Measurements from ENCODE around the gene MAGI3.
"Not testable (repeated sequence)": the region's sequence is repeated elsewhere in the genome, so short reads cannot be mapped to it uniquely, and the experiment has no call there.

MAGI3 gene

GRCh38 chr1:113579256-113580018 lies 189.1 kb downstream of the MAGI3 start:
- DNase-seq = no peak
- TF ChIP-seq GATA1 (IDR thresholded peaks at IDR 0.05; ENCODE audit: low read depth, low read length) (no peak), POLR2A (IDR thresholded peaks at IDR 0.05; ENCODE audit: low read length) (no peak)

GRCh38 chr1:113581323-113581722 lies 191.0 kb downstream of the MAGI3 start:
- no peak for DNase-seq
- TF ChIP-seq POLR2A (IDR thresholded peaks at IDR 0.05; ENCODE audit: low read length) = no peak
- no peak for TF ChIP-seq GATA1 (IDR thresholded peaks at IDR 0.05; ENCODE audit: low read depth, low read length)

- TF ChIP-seq GATA1 (IDR thresholded peaks at IDR 0.05; ENCODE audit: low read depth, low read length) = no peak
- TF ChIP-seq POLR2A (IDR thresholded peaks at IDR 0.05; ENCODE audit: low read length) = no peak
- DNase-seq = no peak
Observed at GRCh38 chr1:113582084-113582483, 191.8 kb downstream of the MAGI3 start.

DNA sequence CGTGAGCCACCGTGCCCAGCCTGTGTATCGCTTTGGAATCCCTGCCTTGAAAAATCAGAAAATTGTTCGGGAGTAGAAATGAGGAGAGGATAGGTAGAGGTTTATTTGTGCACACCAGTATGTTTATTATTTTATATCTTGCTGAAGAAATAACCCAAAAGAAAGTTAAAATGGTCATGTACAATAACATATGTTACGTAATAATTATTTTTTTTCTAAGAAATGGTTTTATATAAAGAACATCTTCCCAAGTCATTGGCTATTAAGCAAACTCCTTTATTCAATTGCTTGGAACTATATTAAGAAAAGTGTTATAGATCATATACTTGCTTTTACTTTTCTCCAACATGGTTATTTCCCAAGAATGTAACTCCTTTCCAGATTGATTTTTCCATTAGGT lies 197.2 kb downstream of the MAGI3 start:
- TF ChIP-seq POLR2A (IDR thresholded peaks at IDR 0.05; ENCODE audit: low read length) (no peak), GATA1 (IDR thresholded peaks at IDR 0.05; ENCODE audit: low read depth, low read length) (no peak)
- DNase-seq = no peak

DNA sequence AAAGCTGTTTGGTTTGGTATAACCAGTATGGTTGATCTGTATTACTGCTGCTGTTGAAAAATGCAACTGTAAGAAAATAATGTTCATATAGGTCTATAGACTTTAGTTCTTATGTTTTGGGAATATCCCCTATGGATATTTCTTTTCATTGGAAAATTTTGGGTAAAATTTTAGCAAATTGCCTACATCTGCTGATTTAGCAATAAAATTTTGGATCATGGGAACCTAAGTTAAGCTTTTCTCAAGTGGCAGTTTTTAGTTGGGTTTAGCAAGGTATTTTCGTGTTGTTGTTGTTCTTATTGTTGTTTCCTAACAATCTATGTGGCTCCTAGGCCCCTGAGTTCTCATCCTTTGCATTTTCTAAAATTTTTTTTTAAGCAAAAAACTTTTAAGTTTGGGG lies 201.9 kb downstream of the MAGI3 start:
- TF ChIP-seq POLR2A (IDR thresholded peaks at IDR 0.05; ENCODE audit: low read length) (no peak), GATA1 (IDR thresholded peaks at IDR 0.05; ENCODE audit: low read depth, low read length) (no peak)
- no peak for DNase-seq

DNA sequence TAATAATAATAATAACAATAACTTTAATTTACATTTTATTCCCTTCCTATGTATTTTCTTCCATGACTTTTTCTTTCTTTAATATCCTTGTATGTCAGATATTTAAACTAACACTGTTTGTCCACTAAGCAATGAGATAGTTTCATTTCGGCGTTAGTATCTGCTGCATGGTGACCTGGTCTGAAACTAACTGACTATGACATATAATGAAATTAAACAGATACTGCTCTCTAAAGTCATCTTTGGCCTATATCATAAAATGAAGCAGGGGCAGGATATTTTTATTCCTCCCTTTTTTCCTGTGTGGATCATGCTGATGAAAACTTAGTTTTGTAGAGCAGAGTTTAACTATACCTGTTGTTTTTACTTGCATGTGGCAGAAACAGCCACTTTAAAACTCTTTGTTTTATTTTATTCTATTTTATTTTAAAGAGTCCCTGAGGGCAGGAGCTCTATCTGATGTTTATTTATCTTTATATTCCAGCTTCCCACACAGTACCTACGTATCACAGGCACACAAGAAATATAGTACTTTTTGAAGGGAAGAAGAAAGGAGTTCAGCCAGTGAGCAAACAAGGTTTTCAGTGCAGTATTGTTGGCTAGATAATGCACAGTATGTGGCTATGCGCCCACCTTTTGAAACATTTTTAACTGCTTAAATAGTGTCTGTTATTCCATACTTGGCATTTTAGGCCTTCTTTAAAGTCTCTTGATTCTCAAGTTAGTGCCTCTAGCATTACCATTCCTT lies 203.4 kb downstream of the MAGI3 start:
- no peak for DNase-seq
- TF ChIP-seq GATA1 (IDR thresholded peaks at IDR 0.05; ENCODE audit: low read depth, low read length) (no peak), POLR2A (IDR thresholded peaks at IDR 0.05; ENCODE audit: low read length) (no peak)

DNA sequence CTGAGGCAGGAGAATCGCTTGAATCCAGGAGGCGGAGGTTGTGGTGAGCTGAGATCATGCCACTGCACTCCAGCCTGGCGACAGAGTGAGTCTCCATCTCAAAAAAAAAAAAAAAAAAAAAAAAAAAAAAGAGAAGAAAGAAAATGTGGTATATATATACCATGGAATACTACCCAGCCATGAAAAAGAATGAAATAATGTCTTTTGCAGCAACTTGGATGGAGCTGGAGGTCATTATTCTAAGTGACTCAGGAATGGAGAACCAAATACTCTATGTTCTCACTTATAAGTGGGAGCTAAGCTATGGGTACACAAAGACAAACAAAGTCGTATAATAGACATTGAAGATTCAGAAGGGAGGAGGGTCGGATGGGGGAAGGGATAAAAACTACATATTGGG lies 214.2 kb downstream of the MAGI3 start:
- not testable (repeated sequence) for DNase-seq

GRCh38 chr1:113605146-113605545 lies 214.8 kb downstream of the MAGI3 start:
- TF ChIP-seq GATA1 (IDR thresholded peaks at IDR 0.05; ENCODE audit: low read depth, low read length) (no peak), POLR2A (IDR thresholded peaks at IDR 0.05; ENCODE audit: low read length) (no peak)
- DNase-seq = no peak

- DNase-seq = no peak
- TF ChIP-seq POLR2A (IDR thresholded peaks at IDR 0.05; ENCODE audit: low read length) (no peak), GATA1 (IDR thresholded peaks at IDR 0.05; ENCODE audit: low read depth, low read length) (no peak)
Observed at GRCh38 chr1:113608399-113608798, 218.1 kb downstream of the MAGI3 start.

- DNase-seq = no peak
- TF ChIP-seq GATA1 (IDR thresholded peaks at IDR 0.05; ENCODE audit: low read depth, low read length) (no peak), POLR2A (IDR thresholded peaks at IDR 0.05; ENCODE audit: low read length) (no peak)
Observed at GRCh38 chr1:113610372-113610771, 220.1 kb downstream of the MAGI3 start.

DNA sequence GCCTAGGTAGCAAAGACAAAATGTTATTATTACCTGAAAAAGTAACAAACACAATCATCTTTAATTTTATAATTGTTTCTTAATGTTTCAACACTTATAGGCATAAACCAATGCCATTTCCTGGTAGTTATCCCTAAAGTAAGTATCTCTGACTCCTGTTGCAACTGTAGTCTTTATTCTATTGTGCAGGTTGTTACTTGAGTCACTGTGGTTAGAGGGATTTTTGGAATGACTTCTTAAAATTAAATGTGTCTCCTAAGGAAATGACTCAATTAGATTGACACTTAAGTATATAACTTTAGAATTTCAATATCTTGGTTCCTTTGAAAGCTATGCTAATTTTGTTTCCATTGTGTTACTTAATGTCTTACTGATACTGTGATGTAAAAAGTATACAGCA lies 225.1 kb downstream of the MAGI3 start:
- TF ChIP-seq GATA1 (IDR thresholded peaks at IDR 0.05; ENCODE audit: low read depth, low read length) (no peak), POLR2A (IDR thresholded peaks at IDR 0.05; ENCODE audit: low read length) (no peak)
- DNase-seq = no peak

DNA sequence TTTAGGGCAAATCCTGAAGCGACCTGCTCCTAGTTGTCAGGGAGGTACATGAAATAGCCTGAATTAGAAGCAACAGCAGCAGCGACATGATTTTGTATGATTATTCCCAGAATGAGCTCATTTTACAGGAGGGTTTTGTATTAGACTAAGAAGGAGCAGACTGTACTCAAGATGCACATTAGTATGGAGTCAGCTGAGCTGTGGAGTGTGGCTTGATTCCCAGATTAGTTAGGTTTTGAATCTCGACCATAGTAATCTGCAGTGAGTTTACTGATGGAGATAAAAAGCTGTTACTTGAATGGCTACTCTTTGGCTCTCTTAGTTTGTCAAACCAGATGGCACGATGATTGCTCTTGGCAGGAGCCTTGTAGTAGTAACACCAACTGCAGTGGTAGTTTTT lies 225.8 kb downstream of the MAGI3 start:
- DNase-seq = no peak
- TF ChIP-seq GATA1 (IDR thresholded peaks at IDR 0.05; ENCODE audit: low read depth, low read length) (no peak), POLR2A (IDR thresholded peaks at IDR 0.05; ENCODE audit: low read length) (no peak)

DNA sequence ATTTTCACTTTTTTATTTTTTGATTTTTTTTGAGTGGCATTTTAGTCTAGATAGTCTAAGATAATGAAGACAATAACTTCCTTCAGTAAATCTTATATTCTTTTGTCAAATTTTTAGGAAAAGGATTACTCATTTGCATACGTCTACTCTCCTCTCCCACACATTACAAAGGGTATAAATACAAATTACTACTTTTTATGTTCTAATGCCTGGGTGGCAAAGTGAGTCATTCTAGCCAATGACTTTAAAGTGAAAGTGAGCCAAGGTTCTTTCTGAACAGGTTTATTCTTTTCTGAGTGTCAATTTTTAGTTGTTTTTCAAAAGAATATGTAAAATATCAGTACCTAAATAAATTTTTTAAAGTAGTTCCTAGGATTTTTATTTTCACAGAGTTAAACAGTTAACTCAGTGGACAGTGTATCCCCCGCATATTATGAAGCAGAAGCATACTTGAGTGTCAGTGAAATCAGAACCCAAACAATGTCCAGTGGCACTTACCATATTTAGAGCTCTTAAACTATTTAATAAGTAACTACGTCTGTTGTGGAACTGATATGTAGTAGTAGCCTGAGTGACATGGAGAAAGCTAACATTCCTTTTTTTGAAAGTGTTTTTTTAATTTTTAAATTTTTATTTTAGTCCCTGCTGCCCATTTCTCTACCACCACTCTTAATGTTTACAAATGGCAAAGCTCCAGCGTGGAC lies 227.3 kb downstream of the MAGI3 start:
- TF ChIP-seq POLR2A (IDR thresholded peaks at IDR 0.05; ENCODE audit: low read length) = no peak
- TF ChIP-seq GATA1 (IDR thresholded peaks at IDR 0.05; ENCODE audit: low read depth, low read length) = no peak
- DNase-seq = no peak

DNA sequence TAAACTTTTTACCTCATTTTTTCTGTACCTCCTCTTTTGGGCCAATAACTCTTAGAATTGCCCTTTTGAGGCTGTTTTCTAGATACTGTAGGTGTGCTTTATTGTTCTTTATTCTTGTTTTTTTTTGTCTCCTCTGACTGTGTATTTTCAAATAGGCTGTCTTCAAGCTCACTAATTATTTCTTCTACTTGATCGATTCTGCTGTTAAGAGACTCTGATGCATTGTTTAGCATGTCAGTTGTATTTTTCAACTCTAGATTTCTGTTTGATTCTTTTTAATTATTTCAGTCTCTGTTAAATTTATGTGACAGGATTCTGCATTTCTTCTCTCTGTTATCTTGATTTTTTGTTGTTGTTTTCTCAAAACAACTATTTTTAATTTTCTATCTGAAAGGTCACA lies 238.7 kb downstream of the MAGI3 start:
- no peak for TF ChIP-seq GATA1 (IDR thresholded peaks at IDR 0.05; ENCODE audit: low read depth, low read length)
- no peak for TF ChIP-seq POLR2A (IDR thresholded peaks at IDR 0.05; ENCODE audit: low read length)
- no peak for DNase-seq

All from erythroblast (primary cell).